Small intestine (tissue), 7 donors: ENCODE measurements around the gene RGS19. TPM values are rescaled to one million over a fixed set of nuclear protein-coding genes. Genes with fewer than 3 reads are reported as not detected.

Source experiments
- DNase-seq, 2 donors: peaks; one replicate each; pipeline versions ENCODE4 v3.0.0 to v3.0.0-alpha.2; 2013
- FAIRE-seq: peaks from 2 replicates; lab custom pipeline; 2012; peaks lifted over from hg19 to GRCh38; lab: Jason Lieb, UNC
- H3K27ac ChIP-seq, 3 donors: one replicate each; pipeline ENCODE4 v1.5.1; 2013; ENCODE audit warnings: low read length in 2 of 3, mild to moderate bottlenecking in 2 of 3, control low read depth in 1 of 3, inconsistent platforms in 1 of 3, low read depth in 1 of 3, moderate library complexity in 1 of 3
- H3K27me3 ChIP-seq, 3 donors: one replicate each; pipeline ENCODE4 v1.6.1; 2013; ENCODE audit warnings: low read length in 3 of 3, inconsistent platforms in 1 of 3; ENCODE audit not compliant: control insufficient read depth in 3 of 3, insufficient read depth in 3 of 3
- H3K36me3 ChIP-seq, 3 donors: one replicate each; pipeline ENCODE4 v1.6.1; 2013; ENCODE audit warnings: low read length in 3 of 3, inconsistent platforms in 1 of 3, low read depth in 1 of 3, mild to moderate bottlenecking in 1 of 3, moderate library complexity in 1 of 3; ENCODE audit not compliant: control insufficient read depth in 3 of 3, insufficient read depth in 2 of 3
- H3K4me1 ChIP-seq, 3 donors: one replicate each; pipeline ENCODE4 v1.6.1; 2013; ENCODE audit warnings: low read length in 2 of 3, inconsistent platforms in 1 of 3, low read depth in 1 of 3, mild to moderate bottlenecking in 1 of 3, moderate library complexity in 1 of 3; ENCODE audit not compliant: control insufficient read depth in 3 of 3, insufficient read depth in 2 of 3
- H3K4me3 ChIP-seq, 3 donors: one replicate each; pipeline ENCODE4 v1.5.1; 2013; ENCODE audit warnings: low read length in 3 of 3, control low read depth in 1 of 3, inconsistent platforms in 1 of 3, low read depth in 1 of 3, mild to moderate bottlenecking in 1 of 3, moderate library complexity in 1 of 3
- H3K9me3 ChIP-seq, 2 donors: one replicate each; pipeline ENCODE4 v1.6.1; 2013; ENCODE audit warnings: low read depth in 1 of 2, low read length in 1 of 2; ENCODE audit not compliant: control insufficient read depth in 2 of 2, insufficient read depth in 1 of 2
- WGBS, 3 donors: extraction: QIAGEN DNeasy Blood & Tissue Kit; methylation state at CpG; one replicate each; pipeline ENCODE4 v1.1.7; 2013; 5-methylcytosine and 5-hydroxymethylcytosine counted together
- polyA plus RNA-seq, 4 donors: library from polyadenylated mRNA; stranded (reverse) in 3 of 4; unstranded in 1 of 4; fragments of 200-250 nt in 3 of 4; fragments of 120-200 nt in 1 of 4; gene quantifications; one replicate each; pipeline versions ENCODE4 v1.2.1 to v1.2.3, GENCODE V29; 2013
- donor health status: healthy with polysubstance abuse.
- donor health status: control.
- donor health status: control.
- donor health status: Bipolar disorder and iron deficiency.
- donor health status: healthy.

The RGS19 gene
- polyA plus RNA-seq, 4 donors: 1.8 to 10.8 (median 6.2) TPM

DNA sequence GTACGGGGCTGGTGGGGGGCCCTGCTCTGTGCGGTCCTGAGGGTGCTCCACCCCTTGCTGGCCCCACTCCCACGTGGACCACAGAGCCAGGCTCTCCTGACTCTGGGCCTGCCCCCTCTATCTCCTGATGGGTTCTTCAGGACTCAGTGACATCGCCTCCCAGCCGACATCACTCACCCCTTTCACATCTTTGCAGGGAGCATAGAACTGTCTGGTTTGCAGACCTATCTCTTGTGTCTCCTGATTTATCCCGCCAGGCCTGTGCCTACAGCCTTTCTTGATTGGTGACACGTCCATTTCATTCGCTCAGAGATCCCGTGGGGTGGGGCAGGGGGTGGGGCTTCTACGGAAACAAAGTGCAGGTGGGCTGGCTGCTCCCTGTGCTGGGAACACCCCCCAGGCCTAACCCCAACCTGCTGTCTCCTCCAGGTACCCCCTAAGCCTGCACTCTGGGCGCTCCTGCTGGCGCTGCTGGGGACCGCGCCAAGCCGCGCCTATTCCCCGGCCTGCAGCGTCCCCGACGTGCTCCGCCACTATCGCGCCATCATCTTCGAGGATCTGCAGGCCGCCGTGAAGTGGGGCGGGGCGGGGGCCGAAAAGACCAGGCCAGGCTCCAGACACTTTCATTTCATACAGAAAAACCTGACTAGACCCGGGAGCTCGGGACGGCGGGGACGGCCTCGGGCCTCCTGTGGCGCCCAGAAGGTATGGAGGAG is 41.7 kb downstream of the RGS19 start:
- 5 to 16% (median 7%) methylated on average over 35 to 36 of the region's 36 CpGs for WGBS, 3 donors
- H3K27me3 ChIP-seq: peaks cover 8 to 76% (median 23%) of the 10 kb centered on the region in 3 donors
- FAIRE-seq (no peak), DNase-seq (no peak)
- H3K9me3 ChIP-seq: no peaks in the 10 kb centered on the region
- H3K4me1 ChIP-seq: peaks cover 0 to 17% (median 3%) of the 10 kb centered on the region in 3 donors
- H3K36me3 ChIP-seq: peaks cover 3 to 38% (median 11%) of the 10 kb centered on the region in 3 donors
- peak overlapping the region in 2 of 3 donors; percentile 12 to 62 for H3K4me3 ChIP-seq
- no peak overlapping the region for H3K27ac ChIP-seq

DNA sequence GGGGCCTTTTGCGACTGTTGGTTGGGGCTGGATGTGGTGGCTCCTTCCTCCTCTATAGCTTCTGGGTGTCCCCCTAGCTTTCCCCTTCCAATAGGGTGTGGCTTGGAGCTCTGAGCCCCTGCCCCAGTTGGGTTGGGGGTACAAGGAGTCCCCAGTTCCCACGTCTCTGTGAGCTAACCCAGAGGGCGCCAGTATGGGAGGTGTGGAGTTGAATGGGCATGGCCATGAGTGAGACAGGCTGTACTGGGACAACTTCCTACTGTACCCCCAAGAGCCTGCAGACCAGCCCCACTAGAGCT is 42.2 kb downstream of the RGS19 start:
- FAIRE-seq (no peak), DNase-seq (no peak)
- Histone ChIP-seq H3K4me3 (no peak overlapping the region), H3K27me3 (peaks cover 10 to 72% (median 23%) of the 10 kb centered on the region in 3 donors), H3K9me3 (no peaks in the 10 kb centered on the region), H3K27ac (no peak overlapping the region), H3K4me1 (peaks cover 0 to 14% (median 3%) of the 10 kb centered on the region in 3 donors), H3K36me3 (peaks cover 4 to 43% (median 14%) of the 10 kb centered on the region in 3 donors)
- WGBS, 3 donors: 47 to 66% (median 50%) methylated on average over 3 of the region's 3 CpGs

DNA sequence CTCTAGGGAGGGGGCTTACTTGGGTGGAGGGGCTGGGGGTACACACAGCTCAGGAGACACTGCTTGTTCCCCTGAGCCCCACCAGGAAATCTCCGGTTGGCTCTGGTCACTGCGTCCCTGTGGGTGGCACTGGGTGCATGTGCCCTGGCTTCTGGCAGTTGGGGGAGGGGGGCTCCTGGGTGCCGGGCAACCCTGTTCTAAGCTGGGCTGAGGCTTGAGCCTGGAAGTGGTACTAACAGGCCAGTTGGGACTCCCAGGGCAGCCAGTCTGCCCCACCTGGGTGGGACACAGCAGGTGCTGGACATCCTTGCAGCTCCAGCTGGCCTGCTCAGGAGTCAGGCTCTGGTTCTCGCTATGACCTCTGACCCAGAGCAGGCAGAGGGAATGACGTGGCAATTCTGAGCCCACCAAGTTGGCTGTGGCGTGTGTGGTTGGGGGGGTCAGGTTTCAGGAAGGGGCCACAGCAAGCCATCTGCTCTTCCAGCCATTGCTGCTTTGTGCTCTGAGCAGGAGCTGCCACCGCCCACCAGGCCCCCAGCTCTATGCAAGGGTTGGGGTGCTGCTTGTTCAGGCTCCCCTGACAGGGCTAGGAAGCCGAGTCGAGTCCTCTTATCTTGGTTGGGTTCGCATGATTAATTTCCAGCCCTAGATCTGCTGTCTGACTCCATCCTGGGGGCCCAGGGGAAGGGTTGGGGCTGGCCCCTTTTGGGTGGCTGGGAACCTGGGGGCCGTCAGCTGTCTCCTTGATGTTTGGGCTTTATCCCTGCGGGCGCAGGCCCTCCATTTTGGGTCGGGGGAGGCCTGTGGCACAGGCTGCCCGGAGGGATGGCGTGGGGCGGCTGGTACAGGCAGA is 42.7 kb downstream of the RGS19 start:
- H3K9me3 ChIP-seq: no peaks in the 10 kb centered on the region
- DNase-seq (no peak), FAIRE-seq (no peak)
- peaks cover 10 to 66% (median 23%) of the 10 kb centered on the region in 3 donors for H3K27me3 ChIP-seq
- no peak overlapping the region for H3K4me3 ChIP-seq
- peaks cover 8 to 49% (median 18%) of the 10 kb centered on the region in 3 donors for H3K36me3 ChIP-seq
- H3K4me1 ChIP-seq: peaks cover 0 to 13% (median 3%) of the 10 kb centered on the region in 3 donors
- no peak overlapping the region for H3K27ac ChIP-seq
- 47 to 58% (median 50%) methylated on average over 17 of the region's 17 CpGs for WGBS, 3 donors

DNA sequence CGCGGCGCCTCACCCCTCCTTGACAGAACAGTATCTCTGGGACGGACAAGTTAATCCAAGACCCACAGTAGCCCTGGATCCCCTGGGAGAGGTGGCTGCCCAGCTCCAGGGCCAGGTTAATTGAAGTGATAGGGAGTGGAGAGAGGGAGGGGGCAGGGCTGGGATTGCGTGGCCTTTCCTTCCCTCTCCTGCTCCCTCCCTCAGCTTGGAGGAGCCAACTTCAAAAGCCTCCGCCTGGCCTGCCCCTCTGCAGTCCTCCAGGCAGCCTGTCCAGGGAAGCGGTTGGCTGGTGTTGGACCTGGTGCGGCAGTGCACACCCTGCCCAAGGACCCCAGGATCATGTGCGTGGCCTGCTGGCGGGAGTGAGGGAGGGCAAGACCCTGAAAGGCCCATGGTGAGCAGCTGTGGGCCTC is 43.4 kb downstream of the RGS19 start, which contains the start of gene C20orf204:
TSS of gene C20orf204 (plus strand) at position 250 of the 413 bp plus-strand sequence. CDS start at position 392, 142 bp downstream.
- FAIRE-seq (no peak), DNase-seq (no peak)
- Histone ChIP-seq H3K4me1 (peaks cover 0 to 16% (median 3%) of the 10 kb centered on the region in 3 donors), H3K4me3 (no peak within 1 kb of the TSS), H3K36me3 (peaks cover 8 to 53% (median 18%) of the 10 kb centered on the region in 3 donors), H3K9me3 (no peaks in the 10 kb centered on the region), H3K27ac (no peak within 1 kb of the TSS), H3K27me3 (peaks cover 10 to 60% (median 17%) of the 10 kb centered on the region in 3 donors)
- 81 to 93% (median 89%) methylated on average over 9 to 10 of the region's 10 CpGs for WGBS, 3 donors

DNA sequence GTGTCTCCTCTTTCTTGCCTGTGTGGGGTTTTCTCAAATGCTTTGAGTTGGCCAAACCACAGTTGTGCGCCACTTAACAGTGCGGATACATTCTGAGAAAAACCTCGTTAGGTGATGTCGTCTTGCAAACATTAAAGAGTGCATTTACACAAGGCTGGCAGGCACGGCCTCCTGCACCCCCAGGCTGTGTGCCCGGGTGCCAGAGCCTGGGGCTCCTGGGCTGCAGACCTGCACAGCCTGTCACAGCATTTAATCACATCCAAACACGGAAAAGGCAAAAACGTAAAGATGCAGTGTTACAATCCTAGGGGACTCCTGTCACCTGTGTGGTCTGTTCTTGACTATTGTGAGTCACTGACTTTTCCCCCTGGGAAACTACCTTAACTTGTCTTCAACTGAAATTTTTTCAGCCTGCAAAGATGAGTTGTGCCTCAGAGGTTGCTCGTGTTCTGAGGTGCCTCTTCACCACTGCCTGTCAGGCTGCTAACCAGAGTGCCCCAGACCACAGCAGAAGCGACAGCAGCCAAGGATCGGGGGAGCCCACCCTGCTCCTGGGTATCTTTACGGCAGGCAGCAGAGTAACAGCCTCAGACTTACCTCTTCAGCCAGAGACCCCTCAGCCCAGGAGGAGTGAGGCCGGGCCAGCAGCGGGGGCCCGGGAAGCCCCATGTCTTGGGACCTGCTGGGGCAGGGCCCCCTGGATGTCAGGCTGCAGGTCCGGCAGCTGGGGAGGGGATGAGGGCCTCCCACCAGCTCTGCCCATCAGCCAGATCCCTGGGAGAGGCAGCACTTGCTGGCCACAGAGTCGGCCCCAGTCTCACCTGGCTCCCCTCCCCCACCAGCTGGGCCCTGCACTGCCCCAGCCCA is 44.0 kb downstream of the RGS19 start:
- WGBS, 3 donors: 70 to 81% (median 75%) methylated on average over 14 to 17 of the region's 17 CpGs
- no peak for DNase-seq
- Histone ChIP-seq H3K4me3 (no peak overlapping the region), H3K27ac (no peak overlapping the region), H3K36me3 (peaks cover 9 to 58% (median 18%) of the 10 kb centered on the region in 3 donors), H3K9me3 (no peaks in the 10 kb centered on the region), H3K27me3 (peaks cover 10 to 53% (median 11%) of the 10 kb centered on the region in 3 donors), H3K4me1 (peaks cover 0 to 22% (median 3%) of the 10 kb centered on the region in 3 donors)
- FAIRE-seq: no peak

DNA sequence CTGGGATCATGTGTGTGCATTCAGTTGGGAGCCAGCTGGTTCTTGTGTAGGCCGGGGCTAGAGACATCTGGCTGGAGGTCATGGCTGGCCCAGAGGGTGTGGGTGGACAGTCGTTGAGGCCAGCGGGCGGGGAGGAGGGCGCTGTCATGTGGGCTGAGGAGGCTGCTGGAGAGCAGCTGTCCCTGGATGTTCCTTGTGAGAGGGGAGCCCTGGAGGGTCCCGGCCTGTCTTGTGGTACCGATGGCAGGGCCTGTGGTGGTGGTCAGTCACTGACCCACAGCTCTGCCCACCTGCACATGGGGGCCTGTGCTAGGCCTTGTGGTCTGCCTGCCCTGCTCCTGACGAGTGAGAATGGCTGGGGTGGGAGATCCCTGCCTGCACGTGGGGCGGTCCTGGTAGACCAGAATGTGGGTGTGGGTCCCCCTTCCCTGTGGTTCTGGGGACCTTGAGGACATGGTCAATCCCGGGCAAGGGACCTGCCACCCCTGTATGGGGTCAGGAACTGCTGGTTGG is 45.3 kb downstream of the RGS19 start:
- H3K4me1 ChIP-seq: peaks cover 0 to 23% (median 3%) of the 10 kb centered on the region in 3 donors
- WGBS, 3 donors: 78 to 96% (median 87%) methylated on average over 10 to 11 of the region's 11 CpGs
- no peak overlapping the region for H3K4me3 ChIP-seq
- no peak for DNase-seq
- peaks cover 8 to 41% (median 10%) of the 10 kb centered on the region in 3 donors for H3K27me3 ChIP-seq
- no peaks in the 10 kb centered on the region for H3K9me3 ChIP-seq
- FAIRE-seq: no peak
- H3K27ac ChIP-seq: no peak overlapping the region
- H3K36me3 ChIP-seq: peaks cover 18 to 70% (median 19%) of the 10 kb centered on the region in 3 donors

DNA sequence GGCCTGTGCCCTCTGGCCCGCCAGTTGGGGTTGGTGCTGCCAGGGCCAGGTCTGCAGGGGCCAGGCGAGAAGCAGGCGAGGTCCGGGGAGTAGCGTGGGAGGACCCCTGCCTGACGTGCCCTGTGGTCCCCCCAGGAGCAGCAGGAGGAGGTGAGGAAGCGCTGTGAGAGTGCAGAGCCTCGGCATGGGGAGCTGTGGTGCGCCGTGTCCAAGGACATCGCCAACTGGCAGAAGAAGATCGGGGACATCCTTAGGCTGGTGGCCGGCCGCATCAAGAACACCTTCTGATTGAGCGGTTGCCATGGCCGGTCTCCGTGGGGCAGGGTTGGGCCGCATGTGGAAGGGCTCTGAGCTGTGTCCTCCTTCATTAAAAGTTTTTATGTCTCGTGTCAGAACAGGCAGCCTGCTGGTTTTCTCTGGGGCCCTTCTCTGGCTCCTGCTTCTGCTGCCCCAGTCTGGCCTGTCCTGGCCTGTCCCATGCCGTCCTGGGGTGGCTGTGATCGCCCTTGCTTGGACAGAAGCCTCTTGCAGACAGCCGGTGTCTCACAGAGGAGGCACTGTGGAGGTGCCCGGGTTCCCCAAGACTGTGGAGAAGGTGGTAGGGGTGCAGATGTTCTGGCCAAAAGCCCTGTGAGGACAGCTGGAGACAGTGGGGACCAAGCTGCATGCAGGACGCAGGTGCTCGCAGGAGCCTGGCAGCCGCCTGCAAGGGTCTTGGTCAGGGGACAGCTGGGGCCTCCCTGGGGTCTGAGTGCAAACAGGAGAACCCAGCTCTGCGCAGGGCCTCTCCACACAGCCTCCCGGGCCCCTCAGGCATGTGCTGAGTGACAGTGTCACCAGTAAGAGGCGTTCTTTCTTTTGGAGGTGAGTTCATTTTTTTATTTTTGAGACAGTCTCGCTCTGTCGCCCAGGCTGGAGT is 46.4 kb downstream of the RGS19 start:
- no peak for DNase-seq
- no peak for FAIRE-seq
- no peak overlapping the region for H3K4me3 ChIP-seq
- H3K4me1 ChIP-seq: peaks cover 0 to 22% (median 3%) of the 10 kb centered on the region in 3 donors
- peaks cover 8 to 41% (median 10%) of the 10 kb centered on the region in 3 donors for H3K27me3 ChIP-seq
- no peak overlapping the region for H3K27ac ChIP-seq
- no peaks in the 10 kb centered on the region for H3K9me3 ChIP-seq
- peaks cover 19 to 81% (median 21%) of the 10 kb centered on the region in 3 donors for H3K36me3 ChIP-seq
- WGBS, 3 donors: 93 to 98% (median 95%) methylated on average over 31 of the region's 31 CpGs
